HG03571 (cell line): Measurements from ENCODE around the gene PGM3.

Source experiments
- ATAC-seq: cut with Tn5 transposase; IDR thresholded peaks from one replicate; pipeline ENCODE4 v1.9.1; 2021; ENCODE audit not compliant: unreplicated experiment

The PGM3 gene

GRCh38 chr6:83185096-83185495, 8.0 kb downstream of the PGM3 start:
- ATAC-seq = no peak

- ATAC-seq = no peak
Observed at GRCh38 chr6:83183082-83183828, 9.8 kb downstream of the PGM3 start.

GRCh38 chr6:83182114-83182513, 11.0 kb downstream of the PGM3 start:
- no peak for ATAC-seq

DNA sequence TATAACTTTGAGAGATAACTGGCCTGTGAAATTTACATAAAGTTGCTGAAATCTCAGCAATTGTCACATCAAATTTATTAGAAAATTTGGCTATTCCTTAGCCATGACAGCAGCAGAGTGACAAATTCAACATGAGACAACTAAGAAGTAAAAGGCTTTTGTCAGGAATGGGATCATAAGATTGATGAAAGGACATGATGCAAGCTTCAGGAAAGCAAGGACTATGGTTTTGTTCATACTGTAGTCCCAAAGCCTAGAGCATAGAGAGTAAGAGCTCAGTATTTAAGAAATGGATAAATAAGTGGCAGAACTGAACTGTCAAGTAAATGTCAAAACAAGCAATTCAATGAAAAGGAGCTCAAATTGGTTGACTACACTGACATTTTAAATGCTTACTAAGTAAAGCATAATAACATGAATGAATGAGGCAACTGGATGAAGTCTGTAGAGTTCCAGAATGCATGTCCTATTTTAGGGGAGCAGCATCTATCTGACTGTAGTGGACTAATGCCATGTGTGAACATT, 12.6 kb downstream of the PGM3 start:
- ATAC-seq = no peak

DNA sequence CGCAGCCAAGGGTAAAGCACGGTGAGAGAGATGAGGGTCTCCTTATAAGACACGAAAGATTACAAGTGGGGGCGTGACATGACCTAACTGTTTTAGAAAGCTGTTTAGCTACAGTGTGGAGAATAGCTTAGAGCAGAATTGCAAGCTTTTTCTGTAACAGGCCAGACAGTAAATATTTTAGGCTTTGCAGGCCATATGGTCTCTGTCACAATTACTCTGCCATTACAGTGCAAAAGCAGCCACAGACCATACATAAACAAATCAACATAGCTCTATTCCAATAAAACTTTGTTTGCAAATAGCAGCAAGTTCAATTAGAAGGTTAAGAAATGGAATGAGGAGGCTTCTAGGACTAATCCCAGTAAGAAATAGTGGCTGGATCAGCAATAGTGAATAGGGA, 16.8 kb downstream of the PGM3 start:
- no peak for ATAC-seq

DNA sequence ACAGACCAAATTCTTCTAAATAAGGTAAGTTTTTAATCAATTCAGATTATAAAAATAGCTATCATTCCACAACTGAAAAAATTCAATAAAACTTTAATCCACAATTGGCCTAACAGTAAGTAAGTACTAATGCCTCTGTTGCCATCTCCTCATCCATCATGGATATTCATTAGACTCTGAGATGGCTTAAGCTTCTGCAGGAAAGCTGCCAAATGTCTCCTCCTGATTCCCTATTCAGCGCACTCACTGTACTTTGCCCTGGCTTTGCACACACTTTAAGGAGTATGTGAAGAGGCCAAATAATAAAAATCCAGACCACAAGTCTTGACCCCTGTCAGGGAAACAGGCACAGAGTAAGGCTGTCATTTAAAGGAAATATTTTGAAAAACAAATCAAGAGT, 23.6 kb downstream of the PGM3 start:
- no peak for ATAC-seq

- no peak for ATAC-seq
Observed at GRCh38 chr6:83169106-83169505, 24.0 kb downstream of the PGM3 start.

DNA sequence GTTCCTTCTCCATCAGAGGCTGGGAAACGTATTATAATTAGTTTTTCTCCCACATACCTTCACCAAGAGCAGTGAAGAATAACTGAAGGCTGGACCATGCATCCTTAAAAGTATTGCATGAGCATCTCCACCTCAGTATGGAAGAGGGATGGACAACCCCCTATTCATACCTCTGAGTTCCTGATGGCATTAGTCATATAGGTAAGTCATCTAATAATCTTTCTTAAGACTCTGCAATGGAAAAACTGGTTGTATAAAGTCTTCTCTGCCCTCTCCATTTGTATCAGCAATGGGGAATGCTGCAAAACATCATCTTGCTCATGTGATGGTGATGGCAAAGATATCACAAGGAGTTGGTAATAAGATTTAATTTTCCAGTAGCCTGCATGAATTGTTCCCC, 24.5 kb downstream of the PGM3 start:
- ATAC-seq = no peak

DNA sequence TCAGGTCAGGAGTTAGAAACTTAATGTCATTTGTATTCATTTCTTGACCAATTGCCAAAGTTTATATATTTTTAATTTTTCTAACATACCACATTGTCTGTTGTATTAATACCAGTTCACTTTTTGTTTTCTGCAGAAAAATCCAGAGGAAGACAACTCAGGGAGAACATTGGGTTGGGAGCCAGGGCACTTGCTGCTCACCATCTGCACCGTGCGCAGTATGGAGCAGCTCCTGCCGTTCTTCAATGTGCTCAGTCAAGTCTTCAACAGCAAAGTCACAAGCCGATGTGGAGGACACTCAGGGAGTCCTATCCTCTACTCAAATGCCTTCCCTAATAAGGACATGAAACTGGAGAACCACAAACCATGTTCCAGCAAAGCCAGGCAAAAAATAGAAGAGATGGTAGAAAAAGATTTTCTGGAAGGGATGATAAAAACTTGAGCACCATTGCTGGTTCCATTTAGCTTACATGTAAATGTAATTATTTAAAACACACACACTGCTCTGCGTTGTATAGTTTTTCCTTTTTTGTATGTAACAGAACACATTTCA, 25.3 kb downstream of the PGM3 start:
- no peak for ATAC-seq

DNA sequence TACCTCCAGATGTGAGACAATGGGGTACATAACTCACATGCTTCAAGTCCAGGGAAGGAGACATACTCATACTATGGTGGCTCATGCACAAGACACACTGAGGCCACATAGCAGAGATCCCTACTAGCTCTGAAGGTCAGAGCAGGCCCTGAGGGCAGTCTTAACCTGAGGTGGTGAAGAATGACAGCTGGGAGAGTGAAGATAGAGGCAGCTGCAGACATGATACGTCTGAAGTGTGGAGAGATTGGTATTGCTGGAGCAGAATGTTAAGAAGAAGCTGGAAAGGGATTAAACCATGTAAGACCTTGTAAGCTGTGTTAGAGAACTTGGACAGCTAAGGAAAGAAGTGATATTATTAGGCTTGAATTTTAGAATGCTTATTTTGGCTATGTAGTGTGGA, 32.9 kb downstream of the PGM3 start:
- ATAC-seq = no peak

DNA sequence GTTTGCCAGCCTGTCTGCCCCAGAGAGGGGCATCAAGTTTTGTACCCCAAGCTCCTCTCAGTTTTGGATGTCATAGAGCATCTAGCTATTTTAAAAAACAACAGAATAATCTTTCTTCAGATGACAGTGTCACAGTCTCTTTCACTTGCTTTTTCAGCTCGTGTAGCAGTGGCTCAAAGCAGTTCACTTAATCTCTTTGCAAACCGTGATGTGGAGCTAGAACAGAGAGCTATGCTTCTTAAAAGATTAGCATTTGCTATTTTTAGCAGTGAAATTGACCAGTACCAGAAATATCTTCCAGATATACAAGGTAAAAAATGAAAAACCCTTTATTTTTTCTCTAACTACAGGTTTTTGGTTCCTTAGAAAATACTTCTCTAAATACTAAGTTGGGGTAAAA, 37.3 kb downstream of the PGM3 start:
- no peak for ATAC-seq

- ATAC-seq = no peak
Observed at GRCh38 chr6:83153883-83154521, 39.1 kb downstream of the PGM3 start.

DNA sequence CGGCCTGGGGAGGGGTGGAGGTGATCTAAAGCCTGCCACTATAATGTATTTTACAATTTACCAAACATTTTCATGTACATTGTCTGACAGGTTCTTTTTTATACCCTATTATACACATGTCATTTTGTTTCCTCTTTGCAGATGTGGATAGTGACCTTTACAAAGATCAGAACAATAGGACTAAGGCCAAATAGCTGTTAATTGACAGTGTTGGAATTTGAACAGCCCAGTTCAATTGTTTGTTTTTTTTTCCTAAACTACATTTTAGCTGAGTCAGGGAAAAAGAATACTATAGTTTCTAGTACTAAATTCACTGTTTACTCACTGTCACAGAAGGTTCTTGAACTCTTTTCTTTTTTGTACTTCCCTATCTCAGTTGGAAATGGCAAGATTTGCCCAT, 40.2 kb downstream of the PGM3 start:
- no peak for ATAC-seq

DNA sequence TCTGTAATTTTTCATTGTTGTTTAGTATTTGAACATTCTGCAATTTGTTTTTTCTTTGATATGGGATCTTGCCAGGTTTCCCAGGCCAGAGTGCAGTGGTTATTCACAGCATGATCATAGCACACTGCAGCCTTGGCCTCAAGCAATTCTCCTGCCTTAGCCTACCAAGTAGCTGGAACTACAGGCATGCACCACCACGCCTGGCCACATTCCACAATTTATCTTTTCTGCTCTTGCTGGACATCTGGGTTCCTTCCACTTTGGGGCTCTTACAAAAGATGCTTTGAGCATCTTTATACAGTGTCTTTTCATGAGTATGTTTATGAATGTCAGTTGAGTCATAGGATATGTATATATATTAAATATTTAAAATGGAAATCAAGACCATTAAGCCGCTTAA, 42.0 kb downstream of the PGM3 start:
- ATAC-seq = no peak

DNA sequence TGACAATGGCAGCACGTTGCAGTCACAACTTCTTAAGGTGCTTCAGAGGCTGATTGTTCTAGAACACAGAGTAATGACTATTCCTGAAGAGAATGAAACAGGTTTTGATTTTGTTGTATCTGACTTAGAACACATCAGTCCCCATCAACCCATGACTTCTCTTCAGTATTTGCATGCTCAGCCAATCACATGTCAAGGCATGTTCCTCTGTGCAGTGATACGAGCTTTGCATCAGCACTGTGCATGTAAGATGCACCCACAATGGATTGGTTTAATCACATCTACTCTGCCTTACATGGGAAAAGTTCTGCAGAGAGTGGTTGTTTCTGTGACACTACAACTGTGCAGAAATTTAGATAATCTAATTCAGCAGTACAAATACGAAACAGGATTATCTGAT, 54.3 kb downstream of the PGM3 start:
- ATAC-seq = no peak

- no peak for ATAC-seq
Observed at GRCh38 chr6:83138118-83138722, 54.8 kb downstream of the PGM3 start.

GRCh38 chr6:83132121-83132520, 60.9 kb downstream of the PGM3 start:
- no peak for ATAC-seq

DNA sequence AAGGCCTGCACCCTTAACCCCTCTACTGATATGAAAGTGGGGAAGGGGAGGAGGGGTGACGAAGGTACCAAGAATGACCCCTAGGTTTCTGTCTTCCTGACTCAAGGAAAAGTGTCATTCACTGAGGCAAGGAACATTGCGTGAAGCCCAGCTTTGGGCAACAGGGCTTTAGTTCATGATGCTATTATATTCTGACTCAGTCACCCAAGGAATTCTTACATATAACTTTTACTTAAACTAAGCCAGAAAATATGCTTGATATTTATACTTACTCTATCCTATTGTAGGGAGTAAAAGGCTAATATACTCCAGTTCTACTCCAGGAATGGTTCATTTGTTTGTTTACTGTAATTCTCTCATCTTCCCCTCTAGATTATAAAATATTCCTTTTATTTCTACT, 65.1 kb downstream of the PGM3 start:
- no peak for ATAC-seq

- no peak for ATAC-seq
Observed at GRCh38 chr6:83127258-83127657, 65.8 kb downstream of the PGM3 start.

GRCh38 chr6:83126807-83127206, 66.3 kb downstream of the PGM3 start:
- no peak for ATAC-seq

- no peak for ATAC-seq
Observed at GRCh38 chr6:83126223-83126622, 66.8 kb downstream of the PGM3 start.

- ATAC-seq = no peak
Observed at GRCh38 chr6:83125425-83125824, 67.6 kb downstream of the PGM3 start.
